ENCODE measurements around the gene ARMC2.

ARMC2 gene

DNA sequence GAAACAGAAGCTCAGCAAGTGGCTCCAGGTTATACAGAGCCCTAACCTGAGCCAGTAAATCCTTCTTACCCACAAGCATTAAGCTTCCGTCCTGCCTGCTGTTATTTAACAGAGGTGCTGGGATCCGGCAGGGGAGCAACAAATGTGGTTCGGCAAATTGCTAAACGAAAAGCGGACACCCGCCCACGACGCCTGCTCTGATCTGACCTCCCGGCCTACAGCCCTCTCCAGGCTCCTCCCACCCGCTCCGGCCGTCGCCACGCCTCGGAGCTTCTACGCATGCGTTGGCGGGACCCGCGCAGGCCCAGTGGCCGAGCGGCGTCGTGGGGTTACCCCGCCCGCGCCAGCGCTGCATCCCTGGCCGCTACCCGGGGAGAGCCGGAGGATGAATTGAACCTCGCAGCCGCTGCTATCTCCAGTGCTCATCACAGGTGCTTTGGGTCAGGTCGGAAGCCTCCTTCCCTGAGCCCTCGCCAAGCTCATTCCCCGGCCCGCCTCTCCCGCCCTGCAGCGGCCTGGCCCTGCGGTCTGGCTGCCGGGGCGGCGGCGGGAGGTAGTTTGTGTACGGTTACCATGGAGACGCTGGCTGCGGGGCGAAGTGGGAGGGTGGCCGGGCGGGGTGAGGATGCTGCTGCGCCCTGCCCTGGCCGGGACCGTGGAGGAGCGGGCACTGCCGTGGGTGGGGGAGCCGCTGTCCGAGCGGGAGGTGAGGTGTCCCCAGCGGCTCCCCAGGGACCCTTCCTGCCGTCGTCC is at the start of gene ARMC2:
TSS of gene ARMC2 (plus strand) at position 307 of the 753 bp plus-strand sequence. CDS start 5,846 bp downstream, outside the sequence.
- TF ChIP-seq, protein P1, sequence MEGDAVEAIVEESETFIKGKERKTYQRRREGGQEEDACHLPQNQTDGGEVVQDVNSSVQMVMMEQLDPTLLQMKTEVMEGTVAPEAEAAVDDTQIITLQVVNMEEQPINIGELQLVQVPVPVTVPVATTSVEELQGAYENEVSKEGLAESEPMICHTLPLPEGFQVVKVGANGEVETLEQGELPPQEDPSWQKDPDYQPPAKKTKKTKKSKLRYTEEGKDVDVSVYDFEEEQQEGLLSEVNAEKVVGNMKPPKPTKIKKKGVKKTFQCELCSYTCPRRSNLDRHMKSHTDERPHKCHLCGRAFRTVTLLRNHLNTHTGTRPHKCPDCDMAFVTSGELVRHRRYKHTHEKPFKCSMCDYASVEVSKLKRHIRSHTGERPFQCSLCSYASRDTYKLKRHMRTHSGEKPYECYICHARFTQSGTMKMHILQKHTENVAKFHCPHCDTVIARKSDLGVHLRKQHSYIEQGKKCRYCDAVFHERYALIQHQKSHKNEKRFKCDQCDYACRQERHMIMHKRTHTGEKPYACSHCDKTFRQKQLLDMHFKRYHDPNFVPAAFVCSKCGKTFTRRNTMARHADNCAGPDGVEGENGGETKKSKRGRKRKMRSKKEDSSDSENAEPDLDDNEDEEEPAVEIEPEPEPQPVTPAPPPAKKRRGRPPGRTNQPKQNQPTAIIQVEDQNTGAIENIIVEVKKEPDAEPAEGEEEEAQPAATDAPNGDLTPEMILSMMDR (IDR thresholded peaks at IDR 0.05) = no peak
- Histone ChIP-seq H3K27ac (peak within 1 kb of the TSS; percentile 85 to 89), H3K4me3 (peak within 1 kb of the TSS; percentile 80)
- DNase-seq (ENCODE audit: low spot score) = peak; percentile 95

DNA sequence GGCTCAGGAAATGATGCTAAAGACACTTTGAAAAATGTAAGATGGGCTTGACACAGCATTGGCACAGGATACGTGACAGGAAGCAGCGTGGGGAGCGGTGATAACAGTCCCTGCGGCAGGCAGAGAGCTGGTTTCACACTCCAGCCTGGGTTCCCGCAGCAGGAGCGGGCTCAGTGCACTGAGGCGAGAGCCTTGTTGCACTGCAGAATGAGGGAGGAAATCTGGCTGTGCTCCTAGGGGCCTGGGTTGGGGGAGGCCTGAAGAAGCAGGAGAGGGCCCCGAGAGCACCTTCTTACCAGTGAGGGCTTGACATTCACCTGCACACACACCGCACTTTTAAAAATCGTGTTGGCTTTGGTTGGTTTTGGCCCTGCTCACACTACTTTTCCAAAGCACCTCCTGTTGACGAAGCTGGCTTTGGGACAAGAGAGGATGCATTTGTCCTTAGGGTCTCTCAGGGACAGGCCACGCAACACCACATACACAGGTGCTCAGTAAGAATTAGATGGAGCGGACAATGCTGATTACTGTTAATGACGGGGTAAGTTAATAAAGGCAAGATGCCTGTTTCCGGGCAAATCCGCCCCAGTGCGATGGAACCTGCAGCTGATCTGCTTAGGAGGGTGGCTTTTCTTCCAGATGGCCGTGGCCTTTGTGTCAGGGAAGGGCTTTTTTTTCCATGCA is 49.4 kb upstream of the ARMC2 start:
- TF ChIP-seq, protein P1 (IDR thresholded peaks at IDR 0.05) = no peak
- DNase-seq (ENCODE audit: low spot score) = no peak
- Histone ChIP-seq H3K27ac (no peak overlapping the region), H3K4me3 (no peak overlapping the region)

GRCh38 chr6:108799354-108799717 is 48.9 kb upstream of the ARMC2 start:
- H3K4me3 ChIP-seq = no peak overlapping the region

GRCh38 chr6:108799791-108800190 is 48.4 kb upstream of the ARMC2 start:
- TF ChIP-seq, protein P1 (IDR thresholded peaks at IDR 0.05) = no peak
- no peak overlapping the region for H3K4me3 ChIP-seq

More at GRCh38 chr6:108799354-108799717, 48.9 kb upstream of the ARMC2 start:
- DNase-seq (ENCODE audit: low spot score) = no peak
- TF ChIP-seq, protein P1 (IDR thresholded peaks at IDR 0.05) = no peak
- H3K27ac ChIP-seq = no peak overlapping the region

GRCh38 chr6:108800427-108800864 is 47.8 kb upstream of the ARMC2 start:
- DNase-seq (ENCODE audit: low spot score) = no peak
- H3K27ac ChIP-seq = no peak overlapping the region
- no peak overlapping the region for H3K4me3 ChIP-seq
- TF ChIP-seq, protein P1 (IDR thresholded peaks at IDR 0.05) = no peak

More at GRCh38 chr6:108799791-108800190, 48.4 kb upstream of the ARMC2 start:
- H3K27ac ChIP-seq = no peak overlapping the region
- DNase-seq (ENCODE audit: low spot score) = no peak

GRCh38 chr6:108801366-108801765 is 46.9 kb upstream of the ARMC2 start:
- no peak for DNase-seq (ENCODE audit: low spot score)
- no peak overlapping the region for H3K27ac ChIP-seq
- TF ChIP-seq, protein P1 (IDR thresholded peaks at IDR 0.05) = no peak
- no peak overlapping the region for H3K4me3 ChIP-seq

Data from coronary artery (tissue), 2 donors.